CD4-positive, alpha-beta T cell treated with Interleukin-1 beta for 1 hour (primary cell): ENCODE data around the gene SLCO2B1.

Experiments used
- DNase-seq, 2 donors: peaks; one replicate each; pipeline ENCODE4 v3.0.0-alpha.2; 2020 to 2022

SLCO2B1 gene

DNA sequence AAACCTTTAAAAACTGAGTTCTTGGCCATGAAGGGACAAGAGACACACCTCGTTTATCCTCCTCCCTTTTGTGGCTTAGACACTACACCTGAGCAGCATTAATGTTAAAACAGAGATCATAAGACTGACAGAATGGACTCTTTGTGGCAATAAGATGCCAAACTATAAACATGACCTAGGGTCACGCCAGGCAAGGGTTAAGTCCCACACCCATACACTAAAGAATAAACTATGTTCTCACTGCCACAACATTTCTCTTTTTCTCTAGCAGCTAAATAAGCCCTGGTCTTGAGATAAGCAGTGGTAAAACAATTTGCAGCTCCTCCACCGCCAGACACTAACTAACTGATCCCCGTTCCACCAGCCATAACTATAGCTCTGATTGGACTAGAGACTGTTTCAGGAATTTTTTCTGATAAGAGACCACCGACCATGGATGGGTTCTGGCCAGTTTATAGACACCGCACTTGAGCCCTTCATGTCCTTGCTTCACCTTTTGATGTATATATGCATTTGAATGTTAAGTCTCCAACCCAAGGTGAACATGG, 4.9 kb upstream of the SLCO2B1 start:
- DNase-seq, result no peak

DNA sequence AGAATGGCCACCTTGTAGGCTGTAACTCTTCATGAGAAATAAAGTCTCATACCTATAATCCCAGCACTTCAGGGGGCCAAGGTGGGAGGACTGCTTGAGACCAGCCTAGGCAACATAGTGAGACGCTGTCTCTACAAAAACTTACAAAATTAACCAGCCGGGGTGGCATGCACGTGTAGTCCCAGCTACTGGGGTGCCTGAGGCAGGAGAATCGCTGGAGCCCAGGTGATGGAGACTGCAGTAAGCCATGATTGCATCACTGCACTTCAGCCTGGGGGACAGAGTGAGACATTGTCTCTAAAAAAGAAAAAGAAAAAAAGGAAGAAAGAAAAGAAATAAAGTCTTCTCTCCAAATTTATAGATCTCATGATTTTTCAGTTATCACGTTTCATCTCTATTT, 4.2 kb upstream of the SLCO2B1 start:
- no peak for DNase-seq

DNA sequence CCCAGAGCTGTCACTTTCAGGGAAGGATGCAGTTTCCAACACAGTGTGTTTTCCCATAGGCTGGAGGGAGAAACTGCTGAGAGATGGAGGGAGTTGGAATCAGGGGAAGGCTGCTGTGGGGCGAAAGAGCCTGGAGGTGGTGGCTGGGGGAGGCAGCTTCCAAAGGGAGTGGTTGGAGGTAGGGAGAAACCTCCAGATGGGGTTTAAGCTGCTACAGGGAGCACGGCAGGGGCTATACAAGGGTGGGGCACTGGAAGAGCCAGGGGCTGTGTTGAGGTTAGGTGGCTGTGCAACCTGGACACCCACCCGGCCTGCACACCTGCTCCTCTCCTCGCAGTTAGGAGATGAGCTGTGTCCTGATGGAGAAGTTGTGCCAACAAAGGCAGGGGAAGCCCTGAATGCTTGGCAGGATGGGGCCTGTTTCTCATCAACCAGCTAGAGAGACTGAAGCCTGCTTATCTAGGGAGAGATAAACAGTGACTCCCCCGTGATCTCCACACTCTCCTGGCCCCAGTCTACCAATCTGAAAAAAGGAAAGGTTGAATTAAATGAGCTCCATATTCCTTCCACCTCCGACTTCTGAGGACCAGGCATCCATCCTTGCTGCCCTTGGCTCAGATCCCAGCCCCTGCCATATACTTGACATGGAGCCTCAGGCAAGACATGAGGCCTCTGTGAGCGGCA, 3.6 kb upstream of the SLCO2B1 start:
- DNase-seq, result no peak

DNA sequence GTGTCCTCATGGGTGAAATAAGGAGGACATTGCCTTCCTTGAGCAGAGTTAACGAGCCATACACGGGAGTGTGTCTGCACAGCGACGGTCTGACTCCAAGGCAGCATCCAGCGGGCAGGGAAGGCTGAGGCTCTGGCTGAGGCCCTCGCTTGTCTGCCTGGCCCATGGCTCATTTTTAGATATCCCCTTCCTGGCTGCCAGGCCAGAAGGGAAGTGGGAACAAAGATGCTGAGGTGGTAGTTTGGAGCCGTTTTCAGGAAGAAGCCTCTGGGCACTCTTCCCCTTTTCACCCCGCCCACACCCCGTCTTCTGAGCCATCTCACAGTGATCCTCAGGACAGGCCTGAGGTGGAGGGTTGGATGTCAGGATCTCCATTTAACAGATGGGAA, 3.0 kb upstream of the SLCO2B1 start:
- DNase-seq, result peak in 1 of 2 donors; percentile 39

DNA sequence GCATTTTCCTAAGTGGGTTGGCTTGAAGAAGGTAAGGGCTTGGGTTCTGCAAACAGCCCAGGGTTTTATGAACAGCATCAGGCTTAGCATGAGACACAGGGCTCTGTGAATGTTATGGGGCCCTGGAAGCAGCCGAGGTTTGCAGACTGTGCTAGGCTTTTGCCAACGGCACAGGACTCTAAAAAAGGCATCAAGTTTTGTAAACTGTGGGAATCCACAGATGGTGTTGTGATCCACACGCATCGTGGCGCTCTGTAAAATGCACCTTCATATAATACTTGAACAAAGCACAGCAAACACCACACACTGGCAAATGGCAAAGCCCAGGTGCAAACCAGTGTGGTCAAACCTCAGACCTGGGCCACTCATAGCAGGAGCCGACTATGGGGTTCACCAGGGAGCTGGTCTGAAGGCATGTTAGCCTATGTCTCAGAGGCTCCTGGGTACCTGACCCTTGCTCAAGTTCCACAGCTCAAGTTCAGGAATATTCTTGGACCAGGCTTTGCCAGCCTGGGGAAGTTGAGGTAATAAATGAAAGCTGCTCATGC, 2.4 kb upstream of the SLCO2B1 start:
- DNase-seq, result no peak

DNA sequence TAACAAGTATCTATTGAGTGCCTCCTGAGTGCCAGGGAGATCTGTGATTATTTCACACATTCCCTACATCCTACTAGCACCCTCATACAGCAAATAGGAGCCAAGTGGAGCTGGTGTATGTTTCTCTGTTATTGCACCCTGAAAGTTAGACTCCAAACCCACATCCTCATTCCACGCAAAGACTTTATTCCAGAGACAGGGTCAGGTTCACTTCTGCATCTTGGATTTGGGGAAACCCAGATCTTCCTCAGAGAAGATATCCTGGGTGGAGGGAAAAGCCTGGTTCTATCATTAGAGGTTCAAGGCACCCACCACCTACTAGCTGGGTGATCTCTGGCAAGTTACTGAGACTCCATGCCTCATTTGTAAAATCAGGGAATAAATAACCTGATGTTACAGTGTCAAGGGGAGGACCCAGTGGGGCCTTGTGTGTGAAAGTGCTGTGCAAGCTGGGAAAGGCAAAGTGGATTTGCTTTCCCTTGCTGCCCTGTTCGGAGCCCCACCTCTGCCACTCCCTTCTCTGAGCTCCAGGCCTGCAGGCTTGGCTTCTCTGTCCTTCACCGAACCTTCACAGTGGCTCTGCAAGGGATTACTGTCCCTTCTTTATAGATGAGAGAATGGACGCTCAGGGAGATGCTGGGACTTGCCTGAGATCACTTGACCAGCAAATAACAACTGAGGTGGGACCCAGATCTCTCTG, 991 bp upstream of the SLCO2B1 start:
- DNase-seq, result no peak

DNA sequence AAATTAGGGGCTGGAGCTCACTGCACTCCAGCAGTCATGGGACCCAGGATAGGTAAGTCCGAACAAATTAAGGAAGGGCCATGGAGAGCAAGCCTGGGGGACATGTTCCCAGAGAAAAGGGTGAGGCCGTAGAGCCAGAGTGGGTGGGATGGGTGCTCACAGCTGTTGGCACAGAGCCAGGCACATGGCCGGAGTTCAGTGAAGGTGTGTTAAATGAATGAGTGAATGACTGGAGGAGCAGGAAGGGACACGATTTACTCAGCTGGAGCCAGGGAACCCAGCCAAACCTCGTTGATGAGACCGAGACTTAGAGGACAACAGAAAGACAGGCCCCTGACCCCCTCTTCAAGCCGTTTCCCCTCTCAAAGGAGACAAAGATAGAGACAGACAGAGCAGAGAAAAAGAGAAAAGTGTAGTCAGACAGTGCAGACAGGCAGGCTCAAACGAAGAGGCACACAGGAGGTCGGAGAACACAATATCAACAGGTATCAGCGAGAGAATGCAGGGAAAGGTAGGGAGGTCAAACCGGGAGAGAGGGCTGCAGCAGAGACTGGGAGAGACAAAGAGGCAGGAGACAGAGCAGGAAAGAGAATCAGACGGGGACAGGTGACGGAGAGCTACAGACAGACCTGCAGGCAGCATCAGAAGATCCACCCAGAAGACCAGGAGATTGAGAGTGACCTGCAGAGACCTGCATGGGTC, 590 bp downstream of the SLCO2B1 start:
- no peak for DNase-seq

DNA sequence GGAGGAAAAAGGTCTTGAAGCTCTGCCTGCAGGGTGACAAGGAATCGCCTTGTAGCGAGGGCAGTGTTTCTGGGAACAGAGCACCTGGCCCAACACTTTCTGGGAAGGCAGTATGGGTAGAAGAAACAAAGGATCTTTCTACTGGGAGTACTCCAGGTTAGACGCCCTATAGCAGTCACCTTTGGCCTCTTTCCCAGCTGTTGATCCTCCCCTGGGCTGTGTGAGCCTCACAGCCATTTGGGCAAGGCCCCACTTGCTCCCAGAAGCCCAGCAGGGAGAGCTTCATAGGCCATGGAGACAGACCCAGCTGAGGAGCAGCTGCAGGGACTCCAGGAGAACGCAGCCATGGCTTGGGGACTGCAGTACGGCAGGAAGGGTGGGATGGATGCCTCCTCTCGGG, 1.2 kb downstream of the SLCO2B1 start:
- DNase-seq, result no peak

DNA sequence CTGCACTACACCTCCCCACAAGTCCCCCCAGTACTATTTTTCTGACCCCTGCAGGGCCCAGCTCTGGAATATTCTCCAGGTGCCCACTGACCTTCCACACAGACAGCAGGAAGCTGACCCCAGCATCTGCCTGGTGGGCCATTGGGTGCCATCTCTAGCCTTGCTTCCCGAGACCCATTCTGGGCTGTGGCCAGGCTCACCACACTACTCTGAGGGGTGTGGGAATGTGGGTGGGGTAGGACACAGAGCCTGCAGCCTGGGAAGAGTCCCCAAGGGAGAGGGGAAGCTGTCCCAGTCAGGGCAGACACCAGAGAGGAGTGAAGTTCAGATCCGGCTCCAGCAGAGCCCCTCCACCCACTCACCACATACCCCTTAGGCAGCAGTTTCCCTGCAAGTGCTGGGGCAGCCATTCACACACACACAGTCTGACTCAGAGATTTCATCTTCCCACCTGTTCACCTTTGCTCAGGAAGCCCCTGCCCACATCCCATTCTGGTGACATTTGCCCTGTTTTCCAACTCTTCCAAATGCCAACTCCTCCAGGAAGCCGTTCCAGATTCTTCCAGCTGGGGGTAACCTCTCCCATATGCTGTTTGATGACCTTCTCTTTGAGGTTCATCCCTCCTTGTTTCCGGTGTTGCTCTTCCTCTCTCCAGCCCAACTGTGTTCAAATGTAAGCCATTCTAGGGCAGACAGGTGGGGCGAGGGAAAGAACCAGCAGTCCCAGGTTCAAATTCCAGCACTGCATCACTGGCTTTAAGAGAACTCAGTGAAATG, 1.9 kb downstream of the SLCO2B1 start:
- no peak for DNase-seq

DNA sequence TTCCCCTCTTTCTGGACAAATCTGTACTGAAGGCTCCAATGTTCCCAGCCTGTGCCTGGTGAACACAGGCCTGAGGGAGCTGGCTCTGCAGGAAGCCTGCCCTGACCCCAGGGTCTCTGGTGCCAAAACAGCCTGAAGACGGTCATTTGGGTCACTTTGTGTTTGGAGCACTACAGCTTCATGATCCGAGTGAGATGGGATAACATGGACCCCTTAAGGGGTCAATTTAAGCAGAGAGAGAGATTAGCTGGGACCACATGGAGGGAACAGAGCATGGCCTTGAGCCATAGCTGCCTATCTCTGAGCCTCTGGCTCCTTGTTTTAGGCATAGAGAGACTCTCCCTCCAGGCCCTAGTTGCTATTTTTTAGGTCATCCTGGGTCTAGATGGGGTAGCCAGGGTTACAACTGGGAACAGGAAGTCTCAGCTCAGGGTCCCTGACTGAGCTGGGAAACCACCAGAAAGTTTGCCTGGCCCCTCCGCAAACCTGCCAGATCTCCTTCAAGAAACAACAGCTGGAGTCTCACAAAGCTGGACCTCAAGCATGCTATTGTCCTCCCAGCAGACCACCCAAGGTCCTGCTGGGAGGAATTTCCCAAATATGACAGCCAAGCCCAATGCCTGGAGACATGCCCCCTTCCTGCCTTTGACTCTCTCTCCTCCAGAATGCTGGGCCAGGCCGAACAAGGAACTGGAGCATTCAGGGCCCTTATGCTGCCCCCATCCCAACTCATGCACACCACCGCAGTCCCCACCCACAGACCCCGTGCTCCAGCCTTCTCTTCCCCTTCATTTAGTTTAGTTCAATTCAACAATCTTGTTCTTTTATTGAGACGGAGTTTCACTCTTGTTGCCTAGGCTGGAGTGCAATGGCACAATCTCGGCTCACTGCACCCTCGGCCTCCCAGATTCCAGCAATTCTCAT, 4.0 kb downstream of the SLCO2B1 start:
- DNase-seq, result no peak

DNA sequence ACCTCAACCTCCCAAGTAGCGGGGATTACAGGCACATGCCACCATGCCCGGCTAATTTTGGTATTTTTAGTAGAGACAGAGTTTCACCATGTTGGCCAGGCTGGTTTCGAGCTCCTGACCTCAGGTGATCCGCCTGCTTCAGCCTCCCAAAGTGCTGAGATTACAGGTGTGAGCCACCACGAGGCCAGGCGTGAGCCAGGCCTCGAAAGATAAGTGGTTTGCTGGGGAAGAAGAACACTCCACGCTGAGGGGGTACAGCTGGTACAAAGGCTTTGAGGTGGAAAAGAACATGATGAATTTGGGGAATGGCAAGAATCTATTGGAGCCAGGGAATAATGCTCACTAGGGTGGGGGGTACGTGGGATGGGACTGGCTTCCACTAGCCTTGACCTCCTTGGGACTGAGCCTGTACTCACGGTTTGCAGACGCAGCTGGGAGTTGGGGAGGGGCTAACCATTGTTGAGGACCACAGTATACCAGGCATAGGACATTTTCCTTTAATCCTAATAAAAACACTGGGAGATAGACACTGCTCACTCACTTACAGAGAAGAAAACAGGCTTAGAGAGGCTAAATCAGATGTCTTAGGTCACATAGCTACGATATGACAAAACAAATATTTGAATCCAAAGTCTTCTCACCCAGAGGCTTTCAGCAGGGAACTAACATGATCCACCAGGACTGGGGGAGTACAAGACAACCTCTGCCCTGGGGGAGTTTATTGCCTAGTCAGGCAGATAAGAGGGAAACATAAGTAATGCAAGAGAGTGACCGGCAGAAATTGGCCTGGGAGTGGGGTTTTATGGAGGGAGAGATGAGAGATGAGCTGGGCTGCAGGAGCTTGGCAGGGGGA, 4.9 kb downstream of the SLCO2B1 start:
- no peak for DNase-seq

DNA sequence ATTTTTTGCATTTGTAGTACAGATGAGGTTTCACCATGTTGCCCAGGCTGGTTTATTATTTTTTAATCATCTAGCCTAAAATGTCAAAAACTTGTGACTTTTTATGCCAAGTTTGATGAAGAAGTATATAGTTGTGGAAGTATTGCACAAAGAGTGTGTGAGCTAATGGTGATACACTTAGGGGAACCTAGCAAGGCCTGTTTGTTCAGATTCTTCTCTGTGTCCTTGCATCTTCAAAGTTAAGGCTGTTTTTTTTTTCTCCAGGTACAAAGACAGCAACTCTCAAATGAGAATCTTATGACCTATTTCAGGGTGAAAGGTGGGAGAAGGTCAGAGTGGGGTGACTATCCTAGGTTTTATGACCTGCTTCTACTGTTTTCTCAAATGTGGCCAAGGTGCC, 7.3 kb downstream of the SLCO2B1 start:
- no peak for DNase-seq

DNA sequence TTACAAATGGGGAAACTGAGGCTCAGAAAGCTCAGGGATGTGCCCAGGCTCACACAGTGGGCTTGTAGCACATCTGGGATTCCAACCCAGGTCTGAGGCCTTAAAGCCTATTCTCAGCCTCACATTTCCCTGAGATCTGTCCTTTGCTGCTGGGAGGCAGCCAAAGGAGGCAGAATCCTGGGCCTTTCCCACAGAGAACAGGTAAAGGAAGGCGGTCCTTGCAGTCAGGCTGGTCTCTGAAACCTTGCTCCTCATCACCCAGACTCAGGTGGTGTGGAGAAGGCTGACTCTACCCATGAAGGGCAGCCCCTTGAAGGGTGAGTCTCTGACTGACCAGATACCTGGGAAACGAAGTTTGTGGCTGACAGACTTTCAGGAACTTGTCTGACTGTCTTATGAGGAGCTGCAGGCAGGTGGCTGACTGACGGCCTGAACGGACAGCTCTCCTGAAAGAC, 7.8 kb downstream of the SLCO2B1 start:
- no peak for DNase-seq

DNA sequence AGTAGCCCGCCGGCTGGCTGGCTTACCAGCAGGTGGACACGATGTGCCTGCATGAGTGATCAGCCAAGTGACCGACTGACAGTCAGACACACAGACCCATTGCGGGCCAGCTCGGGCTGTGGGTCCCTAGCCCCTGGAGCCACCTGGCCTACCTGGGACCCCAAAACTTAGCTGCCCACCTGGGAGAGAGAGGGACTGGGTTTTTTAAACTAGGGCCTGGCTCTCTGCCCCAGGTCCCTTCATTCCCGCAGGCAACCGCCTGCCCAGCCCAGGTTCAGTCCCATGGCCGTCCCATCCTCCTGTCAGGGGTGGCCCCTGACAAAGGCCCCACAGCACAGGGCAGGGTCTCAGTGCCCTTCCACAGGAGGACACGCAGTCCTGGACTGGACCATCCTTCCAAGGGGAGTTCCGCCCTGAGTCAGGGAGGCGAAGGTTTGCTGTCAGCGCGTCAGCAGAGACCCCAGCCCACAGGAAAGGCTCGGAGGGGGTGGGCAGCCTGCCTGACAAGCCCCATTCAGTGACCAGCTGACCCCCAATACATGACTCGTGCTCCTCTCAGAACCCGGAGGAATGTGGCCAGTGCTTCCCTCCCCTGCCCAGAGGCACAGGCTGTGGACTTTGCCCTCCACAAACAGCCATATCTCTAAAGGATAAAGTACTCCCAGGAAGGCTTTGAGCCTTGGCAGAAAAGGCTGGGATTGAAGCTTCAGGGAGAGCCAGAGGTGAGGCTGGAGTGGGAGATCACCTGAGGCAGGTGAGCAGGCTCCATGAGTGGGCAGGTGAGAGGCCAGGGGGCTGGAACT, 8.4 kb downstream of the SLCO2B1 start:
- no peak for DNase-seq

DNA sequence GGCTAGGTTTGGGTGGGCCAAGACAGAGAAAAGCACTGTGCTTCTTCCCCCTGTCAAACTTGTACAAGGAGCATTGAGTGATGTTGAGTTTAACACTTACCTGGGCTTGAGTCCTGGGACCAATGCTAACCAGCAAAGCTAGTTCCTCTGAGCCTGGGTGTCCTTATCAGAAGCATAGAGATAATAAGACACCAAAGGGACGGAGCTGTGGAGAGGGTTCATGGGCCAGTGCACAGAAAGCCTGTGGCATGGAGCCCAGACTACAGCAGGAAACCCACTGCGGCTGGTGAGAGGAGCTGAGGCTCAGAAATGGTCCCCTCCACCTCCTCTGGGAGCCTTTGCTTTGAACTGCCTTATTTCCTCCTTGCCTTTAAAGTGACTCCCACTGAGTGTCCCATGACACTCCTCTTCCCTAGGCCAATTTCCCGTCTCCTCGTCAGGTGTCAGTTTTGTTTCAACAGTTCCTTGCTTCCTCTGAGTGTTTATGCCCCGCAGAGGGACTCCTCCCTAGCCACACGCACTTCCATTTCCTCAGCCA, 9.4 kb downstream of the SLCO2B1 start:
- DNase-seq, result no peak

DNA sequence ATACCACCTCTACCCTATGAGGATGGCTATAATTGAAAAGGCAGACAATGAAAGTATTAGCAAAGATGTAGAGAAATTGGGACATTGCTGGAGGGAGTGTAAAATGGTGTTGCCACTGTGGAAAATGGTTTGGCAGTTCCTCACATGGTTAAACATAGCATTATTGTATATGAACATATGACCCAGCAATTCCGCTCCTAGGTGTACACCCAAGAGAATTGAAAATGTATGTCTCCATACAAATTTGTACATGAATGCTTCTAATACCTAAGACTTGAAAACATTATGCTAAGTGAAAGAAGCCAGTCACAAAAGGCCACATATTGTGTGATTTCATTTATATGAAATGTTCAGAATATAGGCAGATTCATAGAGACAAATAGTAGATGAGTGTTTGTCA, 10.0 kb downstream of the SLCO2B1 start:
- DNase-seq, result no peak

DNA sequence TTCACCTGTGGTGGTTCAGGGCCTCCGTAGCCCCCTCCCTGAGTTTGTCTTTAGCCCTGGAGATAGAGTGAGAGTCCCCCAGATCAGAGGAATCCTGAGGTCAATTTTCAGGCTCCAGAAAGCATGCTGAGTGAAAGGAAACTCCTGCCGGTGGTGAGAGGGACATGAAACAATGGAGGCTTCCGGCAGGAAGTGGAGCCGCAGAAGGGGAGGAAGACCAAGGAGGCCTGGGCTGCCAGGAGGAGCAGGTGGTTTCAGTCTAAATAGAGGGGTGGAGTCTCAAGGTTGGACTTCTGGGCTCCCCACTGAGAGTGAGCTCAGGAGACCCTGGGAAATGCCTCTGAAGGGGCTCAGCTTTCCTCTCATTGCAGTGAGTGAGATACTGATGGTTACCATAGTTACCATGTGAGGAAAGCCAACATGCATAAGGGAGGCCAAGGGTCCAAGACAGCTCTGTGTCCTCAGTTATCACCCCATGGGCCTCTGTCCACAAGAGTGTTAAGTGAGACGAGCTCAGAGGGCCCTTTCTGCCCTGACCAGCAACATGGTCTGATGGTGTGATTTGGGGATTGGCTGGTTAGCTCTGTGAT, 10.7 kb downstream of the SLCO2B1 start:
- no peak for DNase-seq

DNA sequence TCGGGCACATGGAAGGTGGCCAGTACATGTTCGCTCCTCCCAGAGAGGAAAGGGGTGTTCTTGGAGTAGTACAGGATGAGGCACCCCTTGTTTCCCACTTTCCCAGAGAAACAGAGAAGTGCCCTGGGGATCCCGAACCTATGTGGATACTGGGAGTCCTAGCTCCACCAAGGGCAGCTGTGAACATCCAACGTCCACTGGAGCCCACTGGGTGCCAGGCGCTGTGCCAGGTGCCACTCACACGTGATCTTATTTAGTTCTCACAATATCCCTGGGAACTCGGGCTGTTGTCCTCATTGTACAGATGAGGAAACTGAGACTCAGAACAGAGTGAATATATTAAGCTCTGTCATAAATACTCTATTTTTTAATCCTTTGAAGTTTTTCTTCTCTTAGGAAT, 12.0 kb downstream of the SLCO2B1 start:
- no peak for DNase-seq
